Measurements from ENCODE around the gene EPN2.

Gene EPN2

DNA sequence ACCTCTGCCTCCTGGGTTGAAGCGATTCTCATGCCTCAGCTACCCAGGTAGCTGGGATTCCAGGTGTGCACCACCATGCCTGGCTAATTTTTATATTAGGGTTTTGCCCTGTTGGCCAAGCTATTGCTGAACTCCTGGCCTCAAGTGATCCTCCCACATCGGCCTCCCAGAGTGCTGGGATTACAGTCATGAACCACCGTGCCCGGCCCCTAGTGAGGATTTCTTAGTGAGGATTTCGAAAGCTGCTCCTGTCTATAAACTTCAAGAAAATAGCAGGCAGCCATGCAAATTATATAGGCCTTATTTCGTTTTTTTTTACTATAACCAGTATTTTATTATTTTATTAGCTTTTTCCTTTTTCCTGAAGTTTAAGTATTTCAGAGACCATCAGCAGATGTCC, 41.6 kb downstream of the EPN2 start:
- Histone ChIP-seq H3K9me3 (no peaks in the 10 kb centered on the region), H3K4me1 (no peaks in the 10 kb centered on the region), H3K27me3 (no peaks in the 10 kb centered on the region), H3K4me3 (ENCODE audit: low read depth, low read length) (no peak overlapping the region), H3K36me3 (0 out of 2 replicates have a peak, but pooled peaks cover 2% of the 10 kb centered on the region)
- TF ChIP-seq, protein P1, sequence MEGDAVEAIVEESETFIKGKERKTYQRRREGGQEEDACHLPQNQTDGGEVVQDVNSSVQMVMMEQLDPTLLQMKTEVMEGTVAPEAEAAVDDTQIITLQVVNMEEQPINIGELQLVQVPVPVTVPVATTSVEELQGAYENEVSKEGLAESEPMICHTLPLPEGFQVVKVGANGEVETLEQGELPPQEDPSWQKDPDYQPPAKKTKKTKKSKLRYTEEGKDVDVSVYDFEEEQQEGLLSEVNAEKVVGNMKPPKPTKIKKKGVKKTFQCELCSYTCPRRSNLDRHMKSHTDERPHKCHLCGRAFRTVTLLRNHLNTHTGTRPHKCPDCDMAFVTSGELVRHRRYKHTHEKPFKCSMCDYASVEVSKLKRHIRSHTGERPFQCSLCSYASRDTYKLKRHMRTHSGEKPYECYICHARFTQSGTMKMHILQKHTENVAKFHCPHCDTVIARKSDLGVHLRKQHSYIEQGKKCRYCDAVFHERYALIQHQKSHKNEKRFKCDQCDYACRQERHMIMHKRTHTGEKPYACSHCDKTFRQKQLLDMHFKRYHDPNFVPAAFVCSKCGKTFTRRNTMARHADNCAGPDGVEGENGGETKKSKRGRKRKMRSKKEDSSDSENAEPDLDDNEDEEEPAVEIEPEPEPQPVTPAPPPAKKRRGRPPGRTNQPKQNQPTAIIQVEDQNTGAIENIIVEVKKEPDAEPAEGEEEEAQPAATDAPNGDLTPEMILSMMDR (IDR thresholded peaks at IDR 0.05; ENCODE audit: low read depth, low read length), result no peak
- DNase-seq, result no peak

DNA sequence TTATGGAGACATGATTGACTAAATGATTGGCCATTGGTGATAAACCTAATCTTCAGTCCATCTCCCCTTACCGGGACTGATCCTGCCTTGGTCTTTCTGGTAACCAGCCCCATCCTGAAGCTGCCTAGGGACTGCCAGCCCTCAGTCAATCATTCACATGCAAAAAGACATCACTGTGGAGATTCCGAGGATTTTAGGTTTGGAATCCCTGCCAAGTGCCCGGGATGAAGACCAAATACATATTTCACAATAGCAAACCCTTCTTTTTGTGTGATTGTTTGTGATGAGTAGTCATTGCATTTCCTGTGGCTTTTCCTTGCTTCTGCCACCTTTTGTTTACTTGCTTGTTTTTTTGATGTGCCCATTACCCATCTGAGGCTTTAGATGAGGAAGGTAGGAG, 44.0 kb downstream of the EPN2 start:
- Histone ChIP-seq H3K4me1 (no peaks in the 10 kb centered on the region), H3K9me3 (no peaks in the 10 kb centered on the region), H3K27me3 (no peaks in the 10 kb centered on the region), H3K4me3 (ENCODE audit: low read depth, low read length) (no peak overlapping the region), H3K36me3 (0 out of 2 replicates have a peak, but pooled peaks cover 2% of the 10 kb centered on the region)
- TF ChIP-seq, protein P1 (IDR thresholded peaks at IDR 0.05; ENCODE audit: low read depth, low read length), result no peak
- DNase-seq, result no peak

DNA sequence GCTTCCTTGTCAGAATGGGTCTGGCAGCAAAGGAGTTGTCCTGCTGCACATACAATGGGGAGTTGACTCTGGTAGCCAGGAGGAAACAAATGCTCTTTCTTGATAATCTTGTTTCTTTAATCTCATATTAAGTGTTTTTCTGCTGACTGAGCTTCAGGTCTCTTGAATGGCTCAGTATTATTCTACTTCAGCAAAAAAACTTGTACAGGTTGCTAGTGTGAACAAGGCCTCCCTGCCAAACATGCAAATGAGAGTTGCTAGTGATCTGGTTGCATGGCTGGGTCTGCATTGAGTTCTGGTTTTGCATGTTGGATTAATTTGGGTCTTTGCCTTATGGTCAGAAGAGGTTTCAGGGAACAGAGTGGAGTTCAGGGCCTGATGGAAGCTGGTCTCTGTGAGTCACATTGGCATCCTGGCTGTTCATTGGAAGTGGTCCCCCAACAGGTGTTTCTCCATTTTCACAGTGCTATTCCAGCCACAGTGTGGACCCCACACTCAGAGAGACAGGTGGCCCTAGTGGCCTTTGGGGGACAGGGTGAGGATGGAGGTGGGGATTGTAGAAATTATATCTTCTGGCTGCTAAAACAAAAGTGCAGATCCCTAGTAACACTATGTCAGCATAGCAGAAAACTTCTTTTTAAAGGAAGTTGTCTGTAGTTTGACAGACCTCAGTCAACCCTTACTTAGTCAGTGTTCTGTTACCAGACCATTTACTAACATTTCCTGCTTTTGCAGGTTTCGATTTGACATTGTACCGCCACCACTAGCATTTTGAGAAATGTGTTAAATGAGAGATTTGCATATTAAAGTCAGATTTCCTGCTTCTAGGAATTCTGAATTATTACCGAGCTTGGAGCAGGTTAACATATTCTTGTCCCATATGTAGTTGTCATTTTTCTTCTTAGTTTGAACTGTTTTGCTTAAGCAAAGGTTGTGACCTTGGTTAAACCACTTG, 47.1 kb downstream of the EPN2 start:
- 0 out of 2 replicates have a peak, but pooled peaks cover 2% of the 10 kb centered on the region for H3K36me3 ChIP-seq
- no peaks in the 10 kb centered on the region for H3K9me3 ChIP-seq
- no peak for DNase-seq
- no peak overlapping the region for H3K4me3 ChIP-seq (ENCODE audit: low read depth, low read length)
- no peaks in the 10 kb centered on the region for H3K27me3 ChIP-seq
- no peaks in the 10 kb centered on the region for H3K4me1 ChIP-seq
- TF ChIP-seq, protein P1 (IDR thresholded peaks at IDR 0.05; ENCODE audit: low read depth, low read length), result no peak

DNA sequence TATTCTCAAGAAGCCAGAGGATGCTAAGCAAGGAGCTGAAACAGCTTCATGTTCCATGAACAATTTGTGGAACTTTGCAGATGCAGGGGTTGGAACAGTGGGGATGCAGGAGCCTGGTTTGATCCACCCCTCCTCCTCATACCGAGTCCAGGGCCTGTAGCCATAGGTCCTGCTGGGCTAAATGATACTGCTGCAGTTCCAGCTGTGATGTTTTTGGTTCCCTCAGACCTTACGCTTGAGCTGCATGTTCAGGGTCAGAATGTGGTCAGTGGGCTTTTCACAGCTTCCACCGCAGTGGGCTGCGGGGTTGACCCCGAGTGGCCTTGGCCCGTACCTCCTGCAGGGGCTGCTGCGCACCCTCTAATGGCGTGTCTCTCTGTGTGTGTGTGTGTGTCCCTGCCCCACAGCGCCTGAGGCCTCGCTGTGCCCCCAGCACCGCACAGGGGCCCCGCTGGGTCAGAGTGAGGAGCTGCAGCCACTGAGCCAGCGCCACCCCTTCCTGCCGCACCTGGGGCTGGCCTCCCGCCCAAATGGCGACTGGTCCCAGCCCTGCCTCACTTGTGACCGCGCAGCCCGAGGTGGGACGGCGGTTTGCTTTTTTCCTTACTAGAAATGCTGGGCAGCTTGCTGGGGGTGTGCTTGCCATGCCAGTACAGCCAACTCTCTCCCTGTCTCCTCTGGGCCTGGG, 48.2 kb downstream of the EPN2 start:
- TF ChIP-seq, protein P1 (IDR thresholded peaks at IDR 0.05; ENCODE audit: low read depth, low read length), result no peak
- H3K4me1 ChIP-seq, result no peaks in the 10 kb centered on the region
- 0 out of 2 replicates have a peak, but pooled peaks cover 2% of the 10 kb centered on the region for H3K36me3 ChIP-seq
- no peaks in the 10 kb centered on the region for H3K27me3 ChIP-seq
- no peaks in the 10 kb centered on the region for H3K9me3 ChIP-seq
- H3K4me3 ChIP-seq (ENCODE audit: low read depth, low read length), result no peak overlapping the region
- DNase-seq, result no peak

DNA sequence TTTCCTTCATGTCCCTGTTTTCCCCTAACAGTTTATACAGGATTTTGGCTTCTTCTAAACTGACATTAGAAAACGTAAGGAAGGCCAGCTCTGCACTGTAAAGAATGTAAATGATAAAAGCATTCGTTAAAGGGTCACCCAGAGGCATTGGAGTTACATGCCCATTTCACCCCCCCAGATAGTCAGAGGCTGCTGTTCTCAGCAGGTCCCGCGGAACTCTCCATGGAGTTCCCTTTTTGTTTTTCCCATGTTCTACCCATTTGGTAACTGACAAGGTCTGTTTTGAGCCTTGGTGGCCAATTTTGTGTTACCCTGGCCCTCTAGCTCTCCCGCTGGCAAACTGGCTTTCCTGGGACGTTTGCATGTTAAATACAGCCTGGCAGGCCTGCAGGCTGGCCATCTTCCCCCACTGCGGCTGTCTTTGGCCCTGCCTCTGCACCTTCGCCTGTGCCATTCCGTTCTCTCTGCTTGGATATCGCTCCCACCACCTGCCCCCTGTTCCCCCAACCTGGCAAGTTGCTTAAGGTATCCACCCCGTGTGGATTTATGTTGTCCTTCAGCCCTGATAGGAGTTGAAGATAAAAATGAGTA, 49.7 kb downstream of the EPN2 start:
- no peaks in the 10 kb centered on the region for H3K27me3 ChIP-seq
- H3K4me1 ChIP-seq, result no peaks in the 10 kb centered on the region
- TF ChIP-seq, protein P1 (IDR thresholded peaks at IDR 0.05; ENCODE audit: low read depth, low read length), result no peak
- no peak overlapping the region for H3K4me3 ChIP-seq (ENCODE audit: low read depth, low read length)
- H3K9me3 ChIP-seq, result no peaks in the 10 kb centered on the region
- DNase-seq, result no peak
- 0 out of 2 replicates have a peak, but pooled peaks cover 2% of the 10 kb centered on the region for H3K36me3 ChIP-seq

Data from BE2C (cell line).